K562 (cell line): Measurements from ENCODE around the gene SLC27A2. TPM values are rescaled to one million over a fixed set of nuclear protein-coding genes. Genes with fewer than 3 reads are reported as not detected.

Experiments used
- CBFB ChIP-seq: sonication (generic); formaldehyde crosslinking; IDR thresholded peaks from 2 replicates; pipeline ENCODE4 v1.4.0; 2020; ENCODE audit warnings: mild to moderate bottlenecking, missing genetic modification reagents
- CTBP1 ChIP-seq: fragments of 450-650 bp; IDR thresholded peaks from 2 replicates; pipeline ENCODE4 v1.6.1; 2016; ENCODE audit warnings: borderline replicate concordance
- KDM2B ChIP-seq: fragments of 250-450 bp; sonication (Bioruptor Pico); IDR thresholded peaks from 2 replicates; pipeline ENCODE4 v1.8.0; 2021; ENCODE audit warnings: mild to moderate bottlenecking, moderate library complexity
- RCOR1 ChIP-seq, 2 experiments: IDR thresholded peaks; 2 replicates each; pipeline ENCODE4 v1.6.1; 2012; ENCODE audit warnings: low read depth in 2 of 2, low read length in 2 of 2, borderline replicate concordance in 1 of 2, improper control_type of control experiment in 1 of 2
- RREB1 ChIP-seq: fragments of 250-450 bp; sonication (Bioruptor Pico); IDR thresholded peaks from 2 replicates; pipeline ENCODE4 v1.4.0; 2020
- SP1 ChIP-seq: sonication (generic); formaldehyde crosslinking; IDR thresholded peaks from 2 replicates; pipeline ENCODE4 v1.8.1; 2022; ENCODE audit warnings: mild to moderate bottlenecking, missing genetic modification reagents
- TOE1 ChIP-seq, 2 experiments: fragments of 450-650 bp in 1 of 2; sonication (generic) in 1 of 2; formaldehyde crosslinking in 1 of 2; IDR thresholded peaks; 2 replicates each; pipeline versions ENCODE4 v1.7.1 to v1.8.0; 2016 to 2022; ENCODE audit warnings: borderline replicate concordance in 2 of 2, mild to moderate bottlenecking in 2 of 2, antibody characterized with exemption in 1 of 2, inconsistent platforms in 1 of 2, low read depth in 1 of 2, missing genetic modification reagents in 1 of 2, moderate library complexity in 1 of 2
- ZEB2 ChIP-seq: fragments of 450-650 bp; IDR thresholded peaks from 2 replicates; pipeline ENCODE4 v1.6.1; 2016
- ZFP30 ChIP-seq: fragments of 250-450 bp; sonication (Bioruptor Pico); IDR thresholded peaks from 2 replicates; pipeline ENCODE4 v1.8.0; 2022; ENCODE audit warnings: moderate library complexity, mild to moderate bottlenecking, inconsistent platforms, borderline replicate concordance
- ZNF175 ChIP-seq: fragments of 200-800 bp; sonication (Bioruptor generic); IDR thresholded peaks from 2 replicates; pipeline ENCODE4 v1.6.1; 2016; ENCODE audit warnings: low read depth, mild to moderate bottlenecking, missing genetic modification characterization, missing compliant biosample characterization
- polyA plus RNA-seq, 8 experiments: library from polyadenylated mRNA; depleted of rRNA in 4 of 8; stranded (reverse) in 5 of 8; unstranded in 3 of 8; fragments of >200 nt; fragmentation: Nextera tagmentation in 2 of 8; fragmentation: Illumina TruSeq in 1 of 8; extraction: Ambion mirVana in 2 of 8; extraction: Trizol in 1 of 8; gene quantifications; 2 replicates each; pipeline versions ENCODE4 v1.2.1 to v1.2.3, GENCODE V29; 2011 to 2014; ENCODE audit warnings: inconsistent platforms in 1 of 8, missing spikeins in 1 of 8
- total RNA-seq, 7 experiments: library from RNA; depleted of rRNA in 6 of 7; stranded (reverse); fragments of >200 nt in 6 of 7; fragmentation: Illumina TruSeq in 2 of 7; extraction: Trizol in 2 of 7; gene quantifications; 2 replicates each; pipeline versions ENCODE4 v1.2.1 to v1.2.3, GENCODE V29; 2011 to 2021; ENCODE audit warnings: low replicate concordance in 1 of 7

The SLC27A2 gene
- total and polyA plus RNA-seq, 9 of the 15 experiments (the other 6 are each of a cell fraction or from before 2014, with no cell fraction given) = 4.9 to 38.0 (median 22.7) TPM

- TF ChIP-seq RREB1 (CRISPR knock-in tag) (no peak), KDM2B (CRISPR knock-in tag) (no peak), CTBP1 (peak; percentile 51), CBFB (CRISPR knock-in tag) (0 out of 2 replicates have a peak, but pooled peaks have one; percentile 55), RCOR1 (IDR thresholded peaks at IDR 0.05; ENCODE audit: borderline replicate concordance in 1 of 2, low read depth in 2 of 2, low read length in 2 of 2) (peak in 1 of 2 experiments; percentile 12; a peak in 1 of 4 replicates), SP1 (CRISPR knock-in tag) (no peak), ZNF175 (CRISPR knock-in tag) (0 out of 2 replicates have a peak, but pooled peaks have one; percentile 25), ZFP30 (no peak), TOE1 (IDR thresholded peaks at IDR 0.05; ENCODE audit: borderline replicate concordance) (no peak), TOE1 (CRISPR knock-in tag; IDR thresholded peaks at IDR 0.05; ENCODE audit: borderline replicate concordance, low read depth) (0 out of 2 replicates have a peak, but pooled peaks have one; percentile 20), ZEB2 (peak; percentile 41; the same call in 1 of the 2 replicates)
- TF ChIP-seq, all 486 proteins: peak for 19
These were observed 1.3 kb downstream of the SLC27A2 start (continued) for GRCh38 chr15:50183112-50183794.
